H4 (cell line): ENCODE data around the gene ATP23. TPM values are rescaled to one million over a fixed set of nuclear protein-coding genes. Genes with fewer than 3 reads are reported as not detected.

ENCODE experiments used
- DNase-seq: peaks from one replicate; pipeline ENCODE4 v3.0.0-alpha.2; 2015; ENCODE audit warnings: low spot score
- total RNA-seq: library from RNA; depleted of rRNA; stranded (reverse); fragments of >200 nt; shearing (Covaris generic); gene quantifications from 2 replicates; pipeline ENCODE4 v1.2.3, GENCODE V29; 2014; rRNA removed

The ATP23 gene
- total RNA-seq, 1 experiment from 2014 or later: 28.7 TPM

DNA sequence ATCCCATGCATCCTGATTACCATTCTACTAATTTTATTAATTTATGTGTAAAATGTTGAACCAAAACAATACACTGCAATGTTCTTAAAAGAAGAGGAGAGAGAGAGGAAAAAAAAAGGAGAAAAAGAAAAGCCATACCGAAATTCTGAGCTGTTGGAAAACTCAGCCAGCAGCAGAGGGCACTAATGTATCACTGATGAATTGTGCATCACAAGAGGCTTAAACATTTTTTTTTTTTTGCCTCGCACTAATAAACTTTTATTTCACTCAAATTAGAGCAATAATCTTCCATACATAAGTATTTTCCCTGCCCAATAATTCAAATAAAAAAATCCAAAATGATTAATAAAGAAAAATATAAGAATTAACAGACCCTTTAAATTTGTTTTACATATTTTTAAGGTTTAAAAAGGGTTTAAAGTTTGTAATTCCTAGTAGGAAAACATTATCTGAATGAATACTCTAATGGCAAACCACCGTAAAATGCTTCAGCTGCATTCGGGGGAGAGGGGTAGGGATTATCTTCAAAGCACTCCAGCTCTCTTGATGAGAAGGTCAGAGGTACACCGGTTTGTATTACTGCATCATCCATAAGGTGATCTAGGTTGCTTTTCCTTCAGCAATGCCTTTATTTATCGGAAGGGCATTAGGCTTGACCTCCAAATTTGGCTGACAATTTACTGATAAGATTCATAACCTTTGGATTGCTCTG is 41.9 kb downstream of the ATP23 start:
- DNase-seq: peak; percentile 54

DNA sequence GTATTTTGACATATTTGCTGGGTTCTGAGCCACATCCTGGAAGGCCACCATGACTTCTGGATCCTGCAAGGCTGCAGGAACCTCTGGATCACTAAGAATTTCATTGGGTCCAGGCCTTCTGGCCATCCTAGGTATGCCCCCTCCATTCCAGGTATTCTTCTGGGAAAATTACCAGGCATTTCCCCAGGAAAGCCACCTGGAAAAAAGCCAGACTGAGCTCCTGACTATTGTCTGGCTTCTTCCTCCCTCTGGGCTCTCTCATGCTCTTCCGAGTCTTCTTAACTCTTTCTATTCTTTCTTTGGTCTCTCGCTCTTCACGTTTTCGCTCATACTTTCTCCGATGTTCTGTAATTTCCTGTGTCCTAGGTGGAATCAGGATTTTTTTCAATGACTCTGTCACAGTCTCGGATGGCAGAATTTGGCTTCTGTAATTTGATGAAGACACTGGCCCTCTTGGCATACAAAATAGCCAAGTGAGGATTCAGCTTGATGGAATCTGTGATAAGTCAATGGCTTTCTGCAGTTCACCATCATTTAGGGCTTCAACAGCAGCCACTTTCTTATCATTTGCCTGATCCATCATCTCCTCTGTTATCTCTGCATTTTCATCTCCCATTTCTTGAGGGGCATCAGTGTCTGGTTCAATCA is 42.6 kb downstream of the ATP23 start:
- DNase-seq: no peak

DNA sequence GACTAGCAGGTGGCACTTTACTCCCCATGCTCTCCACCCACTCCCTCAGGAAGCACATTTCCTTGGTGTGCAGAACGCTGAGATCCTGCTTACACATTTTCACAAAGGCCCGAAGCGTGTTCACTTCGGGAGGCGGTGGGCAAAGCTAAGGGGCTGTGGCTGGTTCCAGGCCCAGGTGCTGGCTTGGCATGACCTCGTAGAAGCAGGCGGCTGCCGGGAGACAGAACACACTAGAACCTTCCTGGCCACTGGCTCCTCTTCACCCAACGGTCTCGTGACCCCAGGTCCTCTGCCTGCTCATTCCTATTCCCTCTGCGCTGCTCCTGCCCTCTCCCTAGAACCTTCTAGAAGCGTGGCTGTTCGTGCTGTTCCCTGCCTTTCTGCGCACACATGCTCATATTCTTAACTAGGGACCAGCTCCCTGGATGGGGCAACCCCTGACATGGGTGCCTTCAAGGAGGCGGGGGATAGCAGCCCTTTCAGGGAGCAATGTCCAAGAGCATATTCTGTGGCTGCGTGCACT is 43.3 kb downstream of the ATP23 start:
- no peak for DNase-seq

DNA sequence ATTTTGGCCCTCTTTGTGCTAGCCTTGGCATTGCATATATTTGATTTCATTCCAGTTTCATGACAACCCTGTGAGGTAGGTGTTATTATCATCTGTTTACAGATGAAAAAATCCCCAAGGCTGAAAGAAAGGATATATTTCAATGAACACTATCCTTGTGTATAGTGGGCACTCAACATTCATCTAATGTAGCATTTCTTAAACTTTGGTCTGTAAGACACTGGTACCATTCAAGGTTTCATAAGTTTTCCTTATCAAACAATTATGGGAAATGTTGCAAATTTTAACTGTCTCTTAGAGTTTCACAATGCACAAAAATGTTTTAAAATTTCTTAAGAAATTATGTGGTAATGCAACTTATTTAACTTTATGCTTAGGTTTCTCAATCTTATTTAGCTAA is 44.3 kb downstream of the ATP23 start:
- DNase-seq: no peak

DNA sequence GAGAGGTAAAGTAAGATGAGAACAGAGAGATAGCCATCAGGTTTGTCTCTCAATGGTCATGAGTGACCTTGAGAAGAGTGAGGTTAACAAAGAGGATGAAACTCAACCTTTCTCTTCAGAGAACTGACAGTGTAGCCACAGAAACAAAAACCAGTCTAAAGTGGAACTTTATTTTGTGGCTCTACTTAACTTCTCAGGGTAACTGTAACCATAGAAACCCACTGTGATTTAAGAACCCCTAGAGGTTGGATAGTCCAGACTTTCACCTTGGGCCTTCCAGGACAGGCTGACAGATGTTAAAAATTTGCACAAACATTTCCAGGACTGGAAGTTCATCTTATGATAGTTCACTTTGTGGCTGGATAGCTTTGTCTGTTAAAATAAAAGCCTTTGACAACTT is 48.5 kb downstream of the ATP23 start:
- DNase-seq: no peak

DNA sequence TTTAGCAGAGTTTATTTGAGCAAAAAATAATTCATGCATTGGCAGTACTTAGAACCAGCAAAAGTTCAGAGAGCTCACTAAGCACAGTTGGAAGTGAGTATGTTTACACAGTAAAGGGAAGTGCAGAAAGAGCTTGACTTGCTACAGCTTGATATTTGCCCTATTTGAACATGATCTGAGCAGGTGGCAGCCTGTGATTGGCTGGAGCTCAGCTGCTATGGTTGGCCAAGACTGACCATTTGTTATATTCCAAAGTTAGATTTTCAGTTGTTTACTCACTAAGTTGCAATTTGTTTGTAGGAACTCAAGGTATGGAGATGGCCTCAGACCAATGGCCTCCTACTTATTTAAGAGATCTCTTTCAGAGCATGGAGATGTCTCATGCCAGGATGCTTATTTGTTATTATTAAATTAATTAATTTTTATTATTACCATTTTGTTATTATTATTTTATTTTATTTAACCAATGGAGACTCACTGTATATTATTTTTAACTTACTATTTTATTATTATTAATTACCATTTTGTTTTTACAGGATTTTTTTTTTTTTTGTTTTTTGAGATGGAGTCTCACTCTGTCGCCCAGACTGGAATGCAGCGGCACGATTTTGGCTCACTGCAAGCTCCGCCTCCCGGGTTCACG is 49.0 kb downstream of the ATP23 start:
- DNase-seq: no peak

DNA sequence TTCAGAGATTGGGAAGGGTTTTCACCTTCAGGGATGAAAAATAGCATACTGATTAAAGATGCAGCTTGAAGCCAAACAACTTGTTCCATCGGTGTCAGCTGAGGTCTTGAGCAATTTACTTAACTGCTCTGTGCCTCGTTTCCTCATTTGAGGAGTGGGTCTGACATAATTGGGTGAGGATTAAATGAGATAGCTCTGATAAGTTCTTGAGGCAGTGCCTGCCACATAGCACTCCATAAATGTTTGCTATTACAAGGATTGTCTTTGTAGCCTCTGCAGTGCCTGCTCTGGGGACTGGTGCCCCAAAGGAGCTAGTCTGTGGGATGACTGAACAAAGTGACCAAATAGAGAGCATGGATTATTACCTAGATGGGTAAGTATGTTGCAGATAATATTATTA is 50.6 kb downstream of the ATP23 start:
- no peak for DNase-seq

DNA sequence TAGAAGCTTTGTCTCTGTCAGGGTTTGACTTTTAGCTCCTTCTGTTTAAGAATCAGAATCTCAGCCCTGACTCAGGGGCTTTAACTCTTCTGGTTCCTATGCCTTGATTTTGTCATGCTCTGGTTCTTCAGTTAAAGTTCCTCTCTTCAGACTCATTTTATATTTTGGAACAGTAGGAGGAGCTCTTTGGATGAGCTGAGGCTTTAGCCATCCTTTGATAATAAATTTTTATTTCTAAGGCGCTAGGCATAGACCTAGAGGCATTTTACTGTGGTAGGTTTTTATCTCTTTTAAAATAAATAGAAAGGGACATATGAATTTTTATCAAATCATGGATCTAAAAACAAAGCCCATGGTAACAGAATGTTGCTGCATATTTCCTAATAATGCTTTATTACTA is 51.7 kb downstream of the ATP23 start:
- no peak for DNase-seq

DNA sequence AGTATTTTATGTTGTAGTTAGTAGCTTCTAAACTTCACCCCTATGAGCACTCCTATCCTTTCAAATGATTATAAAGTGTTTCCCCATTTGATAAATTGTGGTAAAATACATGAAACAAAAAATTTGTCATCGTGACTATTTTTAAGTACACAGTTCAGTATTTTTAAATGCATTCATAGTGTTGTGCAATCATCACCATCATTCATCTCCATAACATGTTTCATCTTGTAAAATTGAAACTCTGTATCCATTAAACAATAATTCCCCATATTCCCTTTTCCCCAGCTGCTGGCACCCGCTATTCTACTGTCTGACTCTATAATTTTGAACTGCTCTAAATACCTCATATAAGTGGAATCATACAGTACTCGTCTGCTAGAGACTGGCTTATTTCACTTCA is 52.5 kb downstream of the ATP23 start:
- DNase-seq: no peak

DNA sequence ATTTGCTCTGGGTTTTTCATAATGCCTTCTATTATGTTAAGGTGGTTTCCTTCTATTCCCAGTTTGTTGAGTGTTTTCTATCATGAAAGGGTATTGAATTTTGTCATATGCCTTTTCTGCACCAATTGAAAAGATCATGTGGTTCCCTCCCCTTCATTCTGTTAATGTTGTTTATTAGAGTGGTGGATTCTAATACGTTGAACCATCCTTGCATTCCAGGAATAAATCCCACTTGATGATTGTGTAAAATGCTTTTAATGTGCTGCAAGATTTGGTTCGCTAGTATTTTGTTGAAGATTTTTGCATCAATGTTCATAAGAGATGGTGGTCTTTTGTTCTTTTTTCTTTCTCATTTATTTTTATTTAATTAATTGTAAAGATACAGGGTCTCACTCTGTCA is 55.2 kb downstream of the ATP23 start:
- no peak for DNase-seq

DNA sequence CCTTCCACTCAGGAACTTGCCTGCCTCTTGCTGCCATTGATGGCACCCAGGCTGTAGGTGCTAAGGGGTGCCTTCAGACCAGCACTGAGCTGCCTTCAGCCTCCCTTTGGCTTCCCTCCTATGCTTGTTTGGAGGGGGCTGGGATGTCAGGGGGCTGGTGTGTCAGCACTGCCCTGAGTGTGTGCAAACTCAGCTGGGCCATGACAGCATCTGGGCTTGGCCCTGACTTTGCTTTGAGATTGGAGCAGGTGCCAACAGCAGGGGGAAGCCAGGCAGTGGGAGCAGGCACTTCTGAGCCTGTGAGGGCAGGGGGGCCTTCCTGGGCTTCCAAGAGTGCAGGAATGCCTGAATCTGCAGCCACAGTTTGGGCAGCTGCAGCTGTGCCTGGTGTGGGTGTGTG is 56.9 kb downstream of the ATP23 start:
- no peak for DNase-seq

DNA sequence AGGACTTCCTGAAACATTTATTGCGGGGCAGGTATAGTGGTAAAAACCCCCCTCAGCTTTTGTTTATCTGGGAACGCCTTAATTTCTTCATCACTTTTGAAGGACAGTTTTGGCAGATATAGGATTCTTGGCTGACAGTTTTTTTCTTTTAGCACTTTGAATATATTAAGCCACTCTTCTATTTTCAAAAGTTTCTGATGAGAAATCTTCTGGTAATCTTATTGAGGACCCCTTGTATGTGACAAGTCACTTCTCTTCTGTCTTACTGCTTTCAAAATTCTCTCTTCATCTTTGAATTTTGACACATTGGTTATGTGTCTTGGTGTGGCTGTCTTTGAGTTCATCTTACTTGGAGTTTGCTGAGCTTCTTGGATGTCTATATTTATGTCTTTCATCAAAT is 59.1 kb downstream of the ATP23 start:
- DNase-seq: no peak

DNA sequence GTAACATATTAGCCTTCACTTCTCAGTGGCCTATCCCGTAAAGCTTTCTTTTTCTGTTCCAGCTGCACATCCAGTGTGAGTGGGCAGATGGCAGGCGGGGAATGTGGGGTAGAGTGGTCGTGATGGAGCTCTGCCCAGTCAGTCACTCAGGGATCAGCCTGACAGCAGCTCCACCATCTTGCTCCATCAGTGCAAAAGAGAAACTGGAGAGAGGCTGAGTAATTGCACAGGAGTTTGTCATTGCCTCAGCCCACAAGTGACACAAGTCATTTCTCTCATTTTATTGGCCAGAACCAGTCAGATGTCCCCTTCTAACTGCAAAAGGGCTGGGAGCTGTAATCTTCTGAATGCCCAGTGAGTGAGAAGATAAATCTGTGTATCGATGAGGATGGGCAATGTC is 66.5 kb downstream of the ATP23 start:
- DNase-seq: no peak

DNA sequence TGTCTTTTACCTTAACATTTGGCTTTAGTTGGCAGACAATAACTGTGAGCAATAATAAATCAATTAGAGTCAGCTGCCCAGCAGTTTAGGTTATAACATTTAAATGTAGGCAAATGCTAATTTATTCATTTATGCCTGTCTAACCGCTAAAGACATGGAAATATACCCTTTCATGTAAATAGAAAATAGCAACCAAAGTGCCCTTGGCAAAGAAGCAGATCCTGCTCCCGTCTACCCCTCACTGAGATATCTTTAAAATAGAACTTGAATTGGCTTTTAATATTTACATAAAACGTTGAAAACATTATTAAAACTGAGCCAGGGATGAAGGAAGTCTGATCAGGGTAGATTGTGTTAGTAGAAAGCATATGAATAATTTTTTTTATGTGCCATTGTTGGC is 67.3 kb downstream of the ATP23 start:
- no peak for DNase-seq

Other genes starting within 250 kb of the ATP23 start
- 221 and 235 TPM in 2 replicates for gene OS9, start 247.4 kb upstream of the ATP23 start, total RNA-seq
- 0.99 and 2.4 TPM in 2 replicates for gene AGAP2, start 202.8 kb upstream of the ATP23 start, total RNA-seq
- 64.1 and 76.5 TPM in 2 replicates for gene TSPAN31, start 196.5 kb upstream of the ATP23 start, total RNA-seq
- gene CDK4, start 189.3 kb upstream of the ATP23 start, total RNA-seq: 298 and 323 TPM in 2 replicates
- gene MARCHF9, start 186.5 kb upstream of the ATP23 start, total RNA-seq: 5.5 and 7.3 TPM in 2 replicates
- 0.48 TPM in 1 of 2 replicates, not detected in the other for gene CYP27B1, start 174.5 kb upstream of the ATP23 start, total RNA-seq
- 2.5 and 8.1 TPM in 2 replicates for gene METTL1, start 169.5 kb upstream of the ATP23 start, total RNA-seq
- 4.1 and 7.9 TPM in 2 replicates for gene EEF1AKMT3, start 169.0 kb upstream of the ATP23 start, total RNA-seq
- gene TSFM, start 158.8 kb upstream of the ATP23 start, total RNA-seq: 41.3 and 58.6 TPM in 2 replicates
- 2.0 and 4.3 TPM in 2 replicates for gene AVIL, start 122.8 kb upstream of the ATP23 start, total RNA-seq
- 36.1 and 44.8 TPM in 2 replicates for gene CTDSP2, start 94.8 kb upstream of the ATP23 start, total RNA-seq